Subcutaneous adipose tissue (tissue), 4 donors: ENCODE data around the gene CEP120. TPM values are rescaled to one million over a fixed set of nuclear protein-coding genes. Genes with fewer than 3 reads are reported as not detected.

Source experiments
- CTCF ChIP-seq: fragments of 450-650 bp; IDR thresholded peaks from one replicate; pipeline ENCODE4 v1.5.1; 2016; ENCODE audit warnings: low read depth, mild to moderate bottlenecking, control low read depth, antibody characterized with exemption, moderate library complexity
- total RNA-seq, 4 donors: library from RNA; depleted of rRNA; stranded (reverse); fragments of >200 nt; gene quantifications; one replicate each; pipeline ENCODE4 v1.1.0, GENCODE V29; 2016

The CEP120 gene
- total RNA-seq, 4 donors from 2014 or later: 19.4 to 25.8 (median 22.4) TPM

- no peak for TF ChIP-seq CTCF
Observed at GRCh38 chr5:123425431-123425830, 2.2 kb upstream of the CEP120 start.

- TF ChIP-seq CTCF: no peak
Observed at GRCh38 chr5:123422433-123423277, 548 bp downstream of the CEP120 start.

GRCh38 chr5:123421773-123422172, 1.4 kb downstream of the CEP120 start:
- TF ChIP-seq CTCF: no peak

GRCh38 chr5:123414974-123415373, 8.2 kb downstream of the CEP120 start:
- TF ChIP-seq CTCF: no peak

GRCh38 chr5:123412206-123412605, 11.0 kb downstream of the CEP120 start:
- no peak for TF ChIP-seq CTCF

- no peak for TF ChIP-seq CTCF
Observed at GRCh38 chr5:123401320-123401719, 21.9 kb downstream of the CEP120 start.

- TF ChIP-seq CTCF: no peak
Observed at GRCh38 chr5:123398058-123398733, 25.0 kb downstream of the CEP120 start.
